ENCODE results near the gene PTGER1.
"Not testable (repeated sequence)": the region's sequence is repeated elsewhere in the genome, so short reads cannot be mapped to it uniquely, and the experiment has no call there.

Gene PTGER1

GRCh38 chr19:14505488-14506239 is 30.5 kb upstream of the PTGER1 start:
- DNase-seq: peak in 29 of 42 donors; percentile 29 to 76 (median 49)
- intact Hi-C loops (cut with DNase I): no loop called here

- DNase-seq; intact Hi-C loops (cut with DNase I): not testable (repeated sequence)
Observed at GRCh38 chr19:14504575-14504974, 29.4 kb upstream of the PTGER1 start.

DNA sequence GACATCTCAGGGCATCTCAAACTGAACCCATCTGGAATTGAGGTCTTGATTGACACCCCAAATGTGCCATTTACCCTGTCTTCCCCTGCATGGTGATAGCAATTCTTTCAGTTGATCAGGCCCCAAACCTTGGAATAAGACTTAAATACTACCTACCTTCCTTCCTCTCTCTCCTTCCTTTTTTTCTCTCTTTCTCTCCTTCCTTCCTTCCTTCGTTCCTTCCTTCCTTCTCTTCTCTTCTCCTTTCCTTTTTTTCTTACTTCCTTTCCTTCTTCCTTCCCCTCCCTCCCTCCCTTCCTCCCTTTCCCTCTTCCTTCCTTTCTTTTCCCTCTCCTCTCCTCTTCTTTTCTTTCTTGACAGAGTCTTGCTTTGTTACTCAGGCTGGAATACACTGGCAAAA is 28.1 kb upstream of the PTGER1 start:
- DNase-seq: no peak
- intact Hi-C loops (cut with DNase I): no loop called here

DNA sequence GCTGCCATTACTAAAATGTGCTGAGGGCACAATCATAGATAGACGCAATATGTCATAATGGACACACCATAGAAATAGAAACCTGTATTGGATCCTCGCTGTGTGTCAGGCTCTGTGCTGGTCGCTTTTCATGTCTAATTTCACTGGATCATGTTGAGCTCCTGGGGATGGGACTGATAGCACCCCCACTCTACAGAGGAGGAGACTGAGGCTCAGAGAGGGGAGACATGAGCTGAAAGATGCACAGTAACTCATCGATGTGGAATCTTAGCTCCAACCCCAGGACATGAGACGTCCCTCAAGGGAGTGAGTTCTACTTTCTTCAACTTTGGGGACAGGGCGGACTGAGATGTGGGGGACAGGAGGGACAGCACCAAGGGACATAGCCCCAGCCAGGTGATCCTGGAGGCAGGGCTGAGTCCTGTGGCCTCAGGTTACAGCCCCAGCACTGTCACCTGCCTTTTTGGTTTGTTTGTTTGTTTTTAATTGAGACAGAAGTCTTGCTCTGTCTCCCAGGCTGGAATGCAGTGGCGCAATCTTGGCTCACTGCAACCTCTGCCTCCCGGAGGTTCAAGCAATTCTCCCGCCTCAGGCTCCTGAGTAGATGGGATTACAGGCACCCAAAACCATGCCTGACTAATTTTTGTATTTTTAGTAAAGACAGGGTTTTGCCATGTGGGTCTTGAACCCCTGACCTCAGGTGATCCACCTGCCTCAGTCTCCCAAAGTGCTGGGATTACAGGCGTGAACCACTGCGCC is 27.4 kb upstream of the PTGER1 start:
- DNase-seq: no peak

GRCh38 chr19:14497228-14497921 is 22.2 kb upstream of the PTGER1 start:
- peak in 38 of 42 donors; percentile 33 to 84 (median 66) for DNase-seq
- intact Hi-C loops (cut with DNase I): loop anchor here (5.0 kb wide), 1 partner anchor 290 kb away; the partner anchor contains the start of gene ADGRL1

More for the DNA sequence above, 27.4 kb upstream of the PTGER1 start:
- intact Hi-C loops (cut with DNase I): no loop called here

DNA sequence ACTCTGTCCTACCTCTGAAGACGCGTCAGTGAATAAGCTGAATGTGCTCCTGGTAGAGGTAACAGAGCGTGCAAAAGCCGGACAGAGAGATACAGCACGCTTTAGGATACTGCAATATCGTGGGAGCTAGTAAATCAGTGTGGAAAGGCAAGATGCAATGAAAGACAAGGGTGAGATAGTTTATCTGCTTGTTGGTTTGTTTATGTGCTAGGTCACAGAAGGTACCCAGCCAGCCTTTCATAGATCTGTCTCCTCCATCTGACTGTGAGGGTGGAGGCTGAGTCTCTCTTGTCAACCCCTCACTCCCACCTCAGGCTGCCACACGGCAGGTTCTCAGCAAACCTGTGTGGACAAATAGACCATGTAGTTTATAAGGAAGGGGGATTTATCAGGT is 21.7 kb upstream of the PTGER1 start:
- intact Hi-C loops (cut with DNase I): loop anchor here (5.0 kb wide), 1 partner anchor 290 kb away; the partner anchor contains the start of gene ADGRL1
- DNase-seq: no peak

DNA sequence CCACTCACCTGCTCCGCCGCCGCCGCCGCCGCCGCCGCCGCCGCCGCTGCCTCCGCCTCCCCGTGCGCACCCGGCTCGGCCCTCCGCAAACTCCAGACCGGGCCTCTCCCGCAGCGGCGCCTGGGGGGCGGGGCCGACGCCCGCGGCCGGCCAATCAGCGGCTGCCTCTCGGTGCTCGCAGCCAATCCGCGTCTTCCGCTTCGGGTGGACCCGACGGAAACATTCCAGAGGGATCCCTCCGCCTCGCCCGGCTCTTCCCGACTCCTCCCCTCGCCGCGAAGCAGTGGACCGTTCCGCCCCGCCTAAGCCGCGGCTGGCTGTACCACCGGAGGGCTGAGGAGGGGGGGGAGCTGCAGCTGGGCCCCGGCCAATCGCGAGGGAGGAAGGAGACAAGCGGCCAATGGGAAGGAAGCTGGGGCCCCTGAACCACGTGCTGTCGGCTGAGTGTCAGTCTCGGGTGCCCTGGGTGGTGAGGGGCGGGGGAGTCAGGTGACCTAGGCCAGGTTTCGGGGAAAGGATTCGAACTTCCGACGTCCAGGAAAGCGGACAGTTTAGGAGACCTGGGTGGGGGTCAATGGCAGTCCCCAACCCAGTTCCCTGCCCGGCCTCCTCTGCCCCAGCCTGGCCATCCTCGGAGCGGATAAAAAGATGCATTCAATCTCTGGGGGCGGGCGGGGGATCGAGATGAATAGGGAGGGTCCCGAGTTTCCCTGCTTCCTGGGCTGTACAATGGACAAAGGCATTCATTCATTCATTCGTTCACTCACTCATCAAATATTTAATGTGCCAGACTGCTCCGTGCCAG is 21.1 kb upstream of the PTGER1 start, which contains the start of gene GIPC1:
GIPC1 (minus strand) TSS at position 99 of the 805 bp plus-strand sequence. CDS start 13,151 bp downstream, outside the sequence.
- intact Hi-C loops (cut with DNase I): loop anchor here (5.0 kb wide), 1 partner anchor 289 kb away; the partner anchor contains the start of gene ADGRL1
- peak; percentile 96 to 100 (median 98) for DNase-seq

DNA sequence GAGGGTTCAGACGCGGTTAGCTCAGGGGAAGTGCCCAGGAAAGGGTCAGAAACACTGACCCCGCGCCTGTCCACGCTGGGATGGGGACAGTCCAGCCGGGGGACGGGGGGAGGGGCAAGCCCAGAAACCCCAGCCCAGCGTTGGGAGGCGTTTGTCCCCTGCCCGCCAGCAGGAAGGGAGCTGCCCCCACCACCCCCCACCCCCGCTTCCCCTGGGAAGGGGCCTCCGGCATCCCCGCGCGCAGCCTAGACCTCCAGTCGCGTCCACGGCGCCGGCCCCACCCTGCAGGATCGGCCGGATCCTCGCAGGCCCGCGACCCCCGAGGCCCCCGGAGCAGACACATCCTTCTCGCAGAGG is 20.5 kb upstream of the PTGER1 start:
- intact Hi-C loops (cut with DNase I): loop anchor here (5.0 kb wide), 1 partner anchor 288 kb away; the partner anchor contains the start of gene ADGRL1

GRCh38 chr19:14494910-14495671 is 19.9 kb upstream of the PTGER1 start:
- intact Hi-C loops (cut with DNase I): loop anchor here (5.0 kb wide), 1 partner anchor 288 kb away; the partner anchor contains the start of gene ADGRL1
- DNase-seq: no peak

More for the DNA sequence above, 20.5 kb upstream of the PTGER1 start:
- DNase-seq: peak in 3 of 42 donors; percentile 27 to 52 (median 28)

DNA sequence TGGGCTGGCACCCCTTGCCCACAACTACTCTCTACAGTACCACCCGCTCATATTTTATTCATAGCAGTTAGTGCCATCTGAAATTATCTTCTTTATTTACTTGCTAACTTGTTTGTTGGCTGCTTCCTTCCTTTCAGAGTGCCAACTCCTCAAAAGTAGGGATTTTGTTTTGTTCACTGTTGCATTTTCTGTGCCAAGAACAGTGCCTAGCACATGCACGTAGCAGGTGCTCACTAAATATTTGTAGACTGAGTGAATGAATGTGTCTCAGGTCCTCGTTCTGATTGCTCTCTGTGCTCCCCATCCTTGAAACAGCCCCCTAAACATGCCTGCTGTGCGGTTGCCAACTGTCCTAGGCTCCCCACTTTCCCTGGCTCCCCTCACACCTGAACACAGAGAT is 19.3 kb upstream of the PTGER1 start:
- DNase-seq: no peak
- intact Hi-C loops (cut with DNase I): no loop called here

- intact Hi-C loops (cut with DNase I): no loop called here
- no peak for DNase-seq
Observed at GRCh38 chr19:14492756-14493337, 17.7 kb upstream of the PTGER1 start.

DNA sequence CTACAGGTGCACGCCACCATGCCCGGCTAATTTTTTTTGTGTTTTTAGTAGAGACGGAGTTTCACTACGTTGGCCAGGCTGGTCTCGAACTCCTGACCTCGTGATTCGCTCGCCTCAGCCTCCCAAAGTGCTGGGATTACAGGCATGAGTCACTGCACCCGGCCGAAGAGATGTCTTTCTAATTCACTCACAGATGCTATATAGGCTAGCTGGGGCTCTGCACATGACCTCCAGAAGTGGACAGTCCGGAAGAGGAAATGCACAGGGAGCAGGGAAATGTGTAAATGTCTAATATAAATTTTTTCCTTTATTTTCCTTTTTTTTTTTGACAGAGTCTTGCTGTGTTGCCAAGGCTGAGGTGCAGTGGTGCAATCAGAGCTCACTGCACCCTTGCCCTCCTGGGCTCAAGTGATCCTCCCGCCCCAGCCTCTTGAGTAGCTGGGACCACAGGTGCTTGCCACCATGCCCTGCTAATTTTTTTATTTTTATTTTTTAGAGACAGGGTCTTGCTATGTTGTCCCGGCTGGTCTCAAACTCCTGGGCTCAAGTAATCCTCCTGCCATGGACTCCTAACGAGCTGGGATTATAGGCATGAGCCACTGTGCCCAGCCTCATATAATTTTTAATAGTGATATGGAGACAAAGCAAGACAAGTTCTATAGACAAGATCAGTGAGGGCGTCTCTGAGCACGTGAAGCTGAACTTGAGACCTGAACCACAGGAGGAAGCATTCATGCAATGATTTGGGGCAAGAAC is 12.4 kb upstream of the PTGER1 start:
- no peak for DNase-seq
- intact Hi-C loops (cut with DNase I): no loop called here

- intact Hi-C loops (cut with DNase I): no loop called here
- DNase-seq: no peak
Observed at GRCh38 chr19:14482172-14482941, 7.2 kb upstream of the PTGER1 start.

DNA sequence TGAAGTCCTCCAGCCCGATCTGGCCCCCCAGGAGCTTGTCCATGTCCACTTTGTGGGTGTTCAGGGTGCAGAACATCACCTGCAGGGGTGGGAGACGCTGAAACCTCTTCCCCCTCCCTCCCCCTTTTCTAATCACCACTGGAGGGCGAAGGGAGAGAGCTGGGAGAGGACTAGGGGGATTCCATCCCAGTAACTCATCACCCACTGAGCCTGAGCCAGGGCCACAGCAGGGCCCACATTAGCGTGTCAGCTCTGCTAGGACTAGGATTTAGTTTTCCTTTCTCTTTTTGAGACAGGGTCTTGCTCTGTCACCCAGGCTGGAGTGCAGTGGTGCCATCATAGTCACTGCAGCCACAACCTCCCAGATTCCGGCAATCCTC is 5.5 kb upstream of the PTGER1 start:
- intact Hi-C loops (cut with DNase I): no loop called here
- no peak for DNase-seq

DNA sequence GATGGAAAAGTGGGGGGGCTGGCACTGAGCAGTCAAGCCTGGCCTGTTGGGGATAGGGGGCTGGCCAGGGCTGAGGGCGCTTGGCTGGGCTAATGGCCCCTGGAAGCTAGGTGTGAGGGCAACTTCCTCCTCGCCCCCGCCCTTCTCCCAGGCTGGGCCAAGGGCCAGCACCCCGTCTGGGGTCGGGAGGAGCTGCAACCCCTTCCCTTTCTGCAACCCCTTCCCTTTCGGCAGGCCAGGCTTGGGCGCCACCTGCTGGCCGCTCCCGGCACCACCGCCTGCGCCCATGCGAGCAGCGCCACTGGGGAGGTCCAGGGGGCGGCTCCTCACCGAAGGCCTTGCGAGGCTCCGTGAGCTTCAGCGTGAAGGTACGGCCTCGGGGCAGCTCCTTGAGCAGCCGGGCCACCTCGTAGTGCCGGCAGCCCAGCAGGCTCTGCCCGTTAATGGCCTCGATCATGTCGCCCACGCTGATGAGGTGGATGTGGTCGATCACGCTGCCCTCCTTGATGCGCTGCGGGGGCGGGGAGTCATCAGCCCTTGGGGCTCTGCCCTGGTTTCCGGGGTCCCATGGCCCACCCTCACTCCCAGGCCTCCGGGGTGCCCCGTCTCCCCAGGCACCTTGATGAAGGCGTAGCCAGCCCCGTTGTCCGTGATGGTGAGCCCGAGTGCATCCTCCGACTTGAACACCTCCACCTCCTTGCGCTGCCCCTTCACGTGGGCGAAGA is 5.0 kb upstream of the PTGER1 start:
- DNase-seq: peak in 23 of 42 donors; percentile 37 to 80 (median 54)
- intact Hi-C loops (cut with DNase I): no loop called here

All from head of caudate nucleus (tissue), 42 donors.